HPDE6-E6E7 (cell line): ENCODE measurements around the gene NLGN2.

ENCODE experiments used
- DNase-seq: peaks from one replicate; pipeline ENCODE4 v3.0.0; 2011; ENCODE audit warnings: missing footprints; ENCODE audit errors: extremely low spot score

NLGN2 gene

GRCh38 chr17:7463372-7463846 is 55.8 kb downstream of the NLGN2 start:
- DNase-seq, result no peak

DNA sequence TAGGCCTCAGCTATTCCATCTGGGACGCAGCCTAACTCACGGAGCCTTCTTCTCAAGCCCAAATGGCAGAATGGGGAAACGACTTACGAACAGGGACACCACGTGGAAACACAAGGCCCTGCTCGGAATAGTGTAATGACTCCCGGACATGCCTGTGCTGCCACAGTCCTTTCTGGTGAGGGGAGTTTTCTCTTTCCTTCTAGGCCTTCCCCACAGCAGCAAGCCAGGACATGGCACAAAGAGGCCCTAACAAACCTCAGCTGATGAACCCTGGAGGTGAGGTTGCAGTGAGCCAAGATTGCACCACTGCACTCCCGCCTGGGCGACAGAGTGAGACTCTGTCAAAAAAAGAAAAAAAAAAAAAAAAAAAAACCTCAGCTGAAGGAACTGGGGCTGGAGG is 56.4 kb downstream of the NLGN2 start:
- DNase-seq, result no peak

GRCh38 chr17:7465597-7466275 is 58.1 kb downstream of the NLGN2 start:
- DNase-seq, result no peak

GRCh38 chr17:7466318-7466638 is 58.6 kb downstream of the NLGN2 start:
- DNase-seq, result no peak

GRCh38 chr17:7466639-7467341 is 59.1 kb downstream of the NLGN2 start:
- DNase-seq, result no peak

DNA sequence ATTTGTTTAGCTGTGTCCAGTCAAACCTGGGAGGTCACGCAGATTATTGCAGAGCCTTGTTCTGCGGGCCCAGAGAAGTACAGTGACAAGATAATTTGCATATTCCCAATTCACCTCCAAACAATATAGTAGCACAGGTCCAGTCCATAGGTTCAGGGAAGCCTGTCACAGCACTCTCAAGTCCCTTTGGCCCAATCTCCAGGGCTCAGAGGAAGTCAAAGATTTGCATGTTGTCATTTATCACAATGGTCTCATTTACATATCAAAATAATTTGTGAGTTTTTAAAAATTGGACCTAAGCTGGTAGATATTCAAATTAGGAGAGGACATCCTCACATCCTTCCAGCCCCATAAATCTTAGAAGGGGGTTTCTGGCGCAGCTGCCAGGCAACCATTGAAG is 59.9 kb downstream of the NLGN2 start:
- no peak for DNase-seq

DNA sequence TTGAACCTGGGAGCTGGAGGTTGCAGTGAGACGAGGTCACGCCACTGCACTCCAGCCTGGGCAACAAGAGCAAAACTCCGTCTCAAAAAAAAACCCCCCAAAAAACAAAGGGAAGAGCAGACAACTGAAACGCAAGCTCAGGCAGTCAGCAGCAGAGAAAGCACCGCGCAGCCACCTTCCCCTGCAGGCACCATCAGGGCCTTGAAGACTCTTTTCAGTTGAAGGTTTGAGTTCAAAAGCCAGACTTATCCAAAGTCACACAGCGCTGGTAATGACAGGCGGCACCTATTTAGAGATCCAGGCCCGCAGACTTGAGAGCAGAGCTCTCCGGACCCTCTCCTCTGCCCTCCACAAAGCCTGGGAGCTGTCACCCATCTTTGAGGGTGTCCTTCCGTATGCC is 60.6 kb downstream of the NLGN2 start:
- DNase-seq, result no peak

- DNase-seq, result no peak
These were observed 61.3 kb downstream of the NLGN2 start for GRCh38 chr17:7468804-7469389.
